Neural cell (in vitro differentiated cells): Measurements from ENCODE around the gene AKAP6. TPM values are rescaled to one million over a fixed set of nuclear protein-coding genes. Genes with fewer than 3 reads are reported as not detected.

Source experiments
- H2AFZ ChIP-seq: fragments of 200-600, 300-800 bp; sonication (generic), shearing (Covaris generic); 2 replicates; pipeline ENCODE4 v1.6.0; 2014; ENCODE audit warnings: low read depth, mild to moderate bottlenecking, antibody characterized with exemption, low read length, moderate library complexity
- H3F3A ChIP-seq: fragments of 200-600 bp; shearing (Covaris generic); 2 replicates; pipeline ENCODE4 v1.6.1; 2016; ENCODE audit warnings: mild to moderate bottlenecking, moderate library complexity, mixed read lengths, antibody characterized with exemption, low read length; ENCODE audit not compliant: insufficient read depth, poor library complexity, severe bottlenecking
- H3K27ac ChIP-seq: fragments of 200-600, 300-800 bp; sonication (generic), shearing (Covaris generic); 2 replicates; pipeline ENCODE4 v1.5.1; 2014; ENCODE audit warnings: mild to moderate bottlenecking, low read length, moderate library complexity
- H3K27me3 ChIP-seq: fragments of 300-800, 200-600 bp; sonication (generic), shearing (Covaris generic); 2 replicates; pipeline ENCODE4 v1.6.0; 2014; ENCODE audit warnings: mild to moderate bottlenecking, low read depth, low read length, moderate library complexity; ENCODE audit not compliant: insufficient read depth
- H3K36me3 ChIP-seq: fragments of 300-800, 200-600 bp; sonication (generic), shearing (Covaris generic); 2 replicates; pipeline ENCODE4 v1.5.1; 2014; ENCODE audit warnings: mild to moderate bottlenecking, antibody characterized with exemption, low read length, moderate library complexity; ENCODE audit not compliant: insufficient read depth
- H3K4me2 ChIP-seq: fragments of 300-800, 200-600 bp; sonication (generic), shearing (Covaris generic); 2 replicates; pipeline ENCODE4 v1.6.0; 2014; ENCODE audit warnings: mild to moderate bottlenecking, low read length
- H3K4me3 ChIP-seq: fragments of 300-800, 200-600 bp; sonication (generic), shearing (Covaris generic); 2 replicates; pipeline ENCODE4 v1.5.1; 2014; ENCODE audit warnings: mild to moderate bottlenecking, low read length, moderate library complexity
- H3K79me2 ChIP-seq: fragments of 200-600 bp; shearing (Covaris generic); replicated peaks from 2 replicates; pipeline ENCODE4 v1.6.0; 2014; ENCODE audit warnings: mild to moderate bottlenecking, low read length, moderate library complexity; ENCODE audit not compliant: insufficient read depth
- H3K9ac ChIP-seq: fragments of 300-800, 200-600 bp; sonication (generic), shearing (Covaris generic); 2 replicates; pipeline ENCODE4 v1.6.1; 2016; ENCODE audit warnings: mild to moderate bottlenecking, low read length, mixed read lengths
- H3K9me2 ChIP-seq: fragments of 200-600 bp; shearing (Covaris generic); 2 replicates; pipeline ENCODE4 v1.6.1; 2016; ENCODE audit warnings: mild to moderate bottlenecking, low read length, mixed read lengths; ENCODE audit not compliant: insufficient read depth
- H3K9me3 ChIP-seq: fragments of 200-600, 300-800 bp; sonication (generic), shearing (Covaris generic); 2 replicates; pipeline ENCODE4 v1.6.1; 2016; ENCODE audit warnings: mild to moderate bottlenecking, mixed run types, low read length, moderate library complexity, mixed read lengths
- H4K20me1 ChIP-seq: fragments of 200-600 bp; shearing (Covaris generic); 2 replicates; pipeline ENCODE4 v1.6.1; 2016; ENCODE audit warnings: mild to moderate bottlenecking, mixed run types; ENCODE audit not compliant: insufficient read depth
- EP300 ChIP-seq: fragments of 450-650 bp; conservative IDR thresholded peaks from 2 replicates; pipeline ENCODE4 v1.6.1; 2014; ENCODE audit warnings: antibody characterized with exemption, mild to moderate bottlenecking, moderate library complexity; ENCODE audit not compliant: poor library complexity, severe bottlenecking
- EZH2 ChIP-seq: fragments of 200-600, 300-800 bp; shearing (Covaris generic), sonication (generic); IDR thresholded peaks from 2 replicates; pipeline ENCODE4 v1.6.1; 2014; ENCODE audit warnings: antibody characterized with exemption, low read length, borderline replicate concordance, mild to moderate bottlenecking; ENCODE audit not compliant: insufficient read depth, poor library complexity, severe bottlenecking
- MXI1 ChIP-seq: fragments of 450-650 bp; conservative IDR thresholded peaks from 2 replicates; pipeline ENCODE4 v1.6.1; 2014; ENCODE audit warnings: antibody characterized with exemption, mild to moderate bottlenecking; ENCODE audit not compliant: poor library complexity, severe bottlenecking
- POLR2AphosphoS5 ChIP-seq: IDR thresholded peaks from 2 replicates; pipeline ENCODE4 v1.6.1; 2012
- RAD21 ChIP-seq: fragments of 450-650 bp; conservative IDR thresholded peaks from 2 replicates; pipeline ENCODE4 v1.6.1; 2014; ENCODE audit warnings: antibody characterized with exemption, mild to moderate bottlenecking, moderate library complexity
- SMC3 ChIP-seq: fragments of 450-650 bp; conservative IDR thresholded peaks from 2 replicates; pipeline ENCODE4 v1.6.1; 2014; ENCODE audit warnings: antibody characterized with exemption, mild to moderate bottlenecking, moderate library complexity; ENCODE audit not compliant: poor library complexity
- TAF1 ChIP-seq: IDR thresholded peaks from 2 replicates; pipeline ENCODE4 v1.6.1; 2012; ENCODE audit warnings: low read depth
- polyA plus RNA-seq: library from polyadenylated mRNA; depleted of rRNA; stranded (reverse); fragments of >200 nt; gene quantifications from 2 replicates; pipeline ENCODE4 v1.2.3, GENCODE V29; 2014
- TF ChIP-seq, protein P1 (sequence below): fragments of 450-650 bp; IDR thresholded peaks from 2 replicates; pipeline ENCODE4 v1.5.1; 2014; ENCODE audit warnings: antibody characterized with exemption, mild to moderate bottlenecking, moderate library complexity; ENCODE audit not compliant: poor library complexity, severe bottlenecking
- TF ChIP-seq, protein P2 (sequence below): IDR thresholded peaks from 2 replicates; pipeline ENCODE4 v1.6.1; 2012; ENCODE audit warnings: borderline replicate concordance

The AKAP6 gene
- polyA plus RNA-seq, 1 donor from 2014 or later: 15.8 TPM

DNA sequence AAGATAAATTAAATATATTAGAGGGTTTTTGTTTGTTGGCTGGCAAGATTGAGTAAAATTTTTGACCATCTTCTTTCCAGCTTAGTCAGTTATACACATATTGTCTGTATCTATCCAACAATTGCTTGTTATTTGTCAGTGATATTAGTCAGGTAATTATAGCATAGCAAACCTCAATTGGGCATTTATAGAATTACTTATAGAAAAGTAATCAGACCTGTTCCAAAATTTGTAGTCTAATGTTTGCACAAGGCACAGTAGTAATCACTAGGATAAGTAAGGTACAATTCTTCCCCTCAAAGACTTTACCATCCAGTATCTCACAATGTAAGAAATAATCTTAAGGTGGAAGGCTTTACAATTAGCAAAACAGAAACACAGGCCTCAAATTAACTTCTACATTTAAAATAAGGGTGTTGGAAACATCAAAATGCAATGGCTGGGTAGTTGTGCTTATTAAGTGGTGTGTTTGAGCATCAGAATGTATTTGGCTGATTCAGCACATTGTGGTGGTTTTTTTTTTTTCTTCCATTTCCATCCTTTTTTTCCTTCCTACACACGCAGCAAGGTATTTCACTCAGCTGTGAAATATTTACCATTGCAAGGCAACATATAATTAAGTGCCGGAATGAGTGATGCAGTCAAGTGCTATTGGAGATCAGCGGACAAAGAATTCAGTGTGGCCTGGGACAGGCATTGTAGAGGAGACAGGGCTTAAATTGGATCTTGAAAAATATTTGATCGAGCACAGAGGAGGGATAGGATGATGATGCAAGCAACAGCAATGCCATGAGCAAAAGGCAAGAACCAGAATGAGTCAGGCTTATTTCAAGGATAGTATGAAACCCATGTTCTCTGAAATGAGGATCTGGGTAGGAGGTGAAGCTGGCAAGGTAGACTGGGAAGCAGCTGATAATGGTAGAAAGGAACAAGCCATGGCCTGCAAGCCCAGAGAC, 178.2 kb downstream of the AKAP6 start:
- peaks cover 13% of the 10 kb centered on the region for H3K79me2 ChIP-seq
- H3F3A ChIP-seq: no peaks in the 10 kb centered on the region
- H3K27me3 ChIP-seq: no peaks in the 10 kb centered on the region
- no peak overlapping the region for H3K9ac ChIP-seq
- H3K27ac ChIP-seq: peak overlapping the region; percentile 10
- TF ChIP-seq TAF1 (no peak), SMC3 (no peak), POLR2AphosphoS5 (peak; percentile 16)
- no peak overlapping the region for H3K4me2 ChIP-seq
- H2AFZ ChIP-seq: no peak overlapping the region
- no peaks in the 10 kb centered on the region for H3K36me3 ChIP-seq
- H4K20me1 ChIP-seq: no peaks in the 10 kb centered on the region
- H3K4me3 ChIP-seq: peak overlapping the region; percentile 22
- no peaks in the 10 kb centered on the region for H3K9me2 ChIP-seq
- H3K9me3 ChIP-seq: no peaks in the 10 kb centered on the region

DNA sequence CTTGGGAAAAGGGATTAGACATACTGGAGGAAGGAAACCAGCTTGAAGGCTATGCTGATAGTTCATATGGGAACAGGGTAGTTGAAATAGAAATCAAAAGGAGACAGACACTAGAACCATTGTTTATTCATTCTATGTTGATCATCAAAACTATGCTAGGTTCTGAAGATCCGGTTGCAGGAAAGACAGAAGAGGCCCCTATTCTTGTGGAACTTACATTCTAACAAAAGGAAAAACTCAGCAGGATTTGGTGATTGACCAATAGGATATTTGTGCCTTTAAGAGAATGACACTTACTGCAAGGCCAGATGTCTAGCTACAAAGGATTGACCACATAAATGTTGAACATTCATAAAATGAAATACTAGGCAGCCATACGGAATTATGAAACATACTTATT, 179.2 kb downstream of the AKAP6 start:
- H3K27ac ChIP-seq: no peak overlapping the region
- peak overlapping the region; percentile 22 for H3K4me3 ChIP-seq
- H3K9me3 ChIP-seq: no peaks in the 10 kb centered on the region
- no peak overlapping the region for H2AFZ ChIP-seq
- H3K27me3 ChIP-seq: no peaks in the 10 kb centered on the region
- TF ChIP-seq POLR2AphosphoS5 (no peak), EZH2 (no peak), TAF1 (no peak), EP300 (no peak), RAD21 (no peak), MXI1 (no peak), SMC3 (no peak)
- TF ChIP-seq, protein P1, sequence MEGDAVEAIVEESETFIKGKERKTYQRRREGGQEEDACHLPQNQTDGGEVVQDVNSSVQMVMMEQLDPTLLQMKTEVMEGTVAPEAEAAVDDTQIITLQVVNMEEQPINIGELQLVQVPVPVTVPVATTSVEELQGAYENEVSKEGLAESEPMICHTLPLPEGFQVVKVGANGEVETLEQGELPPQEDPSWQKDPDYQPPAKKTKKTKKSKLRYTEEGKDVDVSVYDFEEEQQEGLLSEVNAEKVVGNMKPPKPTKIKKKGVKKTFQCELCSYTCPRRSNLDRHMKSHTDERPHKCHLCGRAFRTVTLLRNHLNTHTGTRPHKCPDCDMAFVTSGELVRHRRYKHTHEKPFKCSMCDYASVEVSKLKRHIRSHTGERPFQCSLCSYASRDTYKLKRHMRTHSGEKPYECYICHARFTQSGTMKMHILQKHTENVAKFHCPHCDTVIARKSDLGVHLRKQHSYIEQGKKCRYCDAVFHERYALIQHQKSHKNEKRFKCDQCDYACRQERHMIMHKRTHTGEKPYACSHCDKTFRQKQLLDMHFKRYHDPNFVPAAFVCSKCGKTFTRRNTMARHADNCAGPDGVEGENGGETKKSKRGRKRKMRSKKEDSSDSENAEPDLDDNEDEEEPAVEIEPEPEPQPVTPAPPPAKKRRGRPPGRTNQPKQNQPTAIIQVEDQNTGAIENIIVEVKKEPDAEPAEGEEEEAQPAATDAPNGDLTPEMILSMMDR: no peak
- TF ChIP-seq, protein P2, sequence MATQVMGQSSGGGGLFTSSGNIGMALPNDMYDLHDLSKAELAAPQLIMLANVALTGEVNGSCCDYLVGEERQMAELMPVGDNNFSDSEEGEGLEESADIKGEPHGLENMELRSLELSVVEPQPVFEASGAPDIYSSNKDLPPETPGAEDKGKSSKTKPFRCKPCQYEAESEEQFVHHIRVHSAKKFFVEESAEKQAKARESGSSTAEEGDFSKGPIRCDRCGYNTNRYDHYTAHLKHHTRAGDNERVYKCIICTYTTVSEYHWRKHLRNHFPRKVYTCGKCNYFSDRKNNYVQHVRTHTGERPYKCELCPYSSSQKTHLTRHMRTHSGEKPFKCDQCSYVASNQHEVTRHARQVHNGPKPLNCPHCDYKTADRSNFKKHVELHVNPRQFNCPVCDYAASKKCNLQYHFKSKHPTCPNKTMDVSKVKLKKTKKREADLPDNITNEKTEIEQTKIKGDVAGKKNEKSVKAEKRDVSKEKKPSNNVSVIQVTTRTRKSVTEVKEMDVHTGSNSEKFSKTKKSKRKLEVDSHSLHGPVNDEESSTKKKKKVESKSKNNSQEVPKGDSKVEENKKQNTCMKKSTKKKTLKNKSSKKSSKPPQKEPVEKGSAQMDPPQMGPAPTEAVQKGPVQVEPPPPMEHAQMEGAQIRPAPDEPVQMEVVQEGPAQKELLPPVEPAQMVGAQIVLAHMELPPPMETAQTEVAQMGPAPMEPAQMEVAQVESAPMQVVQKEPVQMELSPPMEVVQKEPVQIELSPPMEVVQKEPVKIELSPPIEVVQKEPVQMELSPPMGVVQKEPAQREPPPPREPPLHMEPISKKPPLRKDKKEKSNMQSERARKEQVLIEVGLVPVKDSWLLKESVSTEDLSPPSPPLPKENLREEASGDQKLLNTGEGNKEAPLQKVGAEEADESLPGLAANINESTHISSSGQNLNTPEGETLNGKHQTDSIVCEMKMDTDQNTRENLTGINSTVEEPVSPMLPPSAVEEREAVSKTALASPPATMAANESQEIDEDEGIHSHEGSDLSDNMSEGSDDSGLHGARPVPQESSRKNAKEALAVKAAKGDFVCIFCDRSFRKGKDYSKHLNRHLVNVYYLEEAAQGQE: no peak
- no peak overlapping the region for H3K9ac ChIP-seq
- H3K9me2 ChIP-seq: no peaks in the 10 kb centered on the region
- peaks cover 16% of the 10 kb centered on the region for H3K79me2 ChIP-seq
- no peak overlapping the region for H3K4me2 ChIP-seq
- H4K20me1 ChIP-seq: no peaks in the 10 kb centered on the region
- H3F3A ChIP-seq: no peaks in the 10 kb centered on the region
- no peaks in the 10 kb centered on the region for H3K36me3 ChIP-seq
